Tibial artery (tissue), 4 donors: ENCODE measurements around the gene TMEM63B.

Experiments
- DNase-seq, 2 donors: peaks; one replicate each; pipeline ENCODE4 v3.0.0-alpha.2; 2019
- H3K27ac ChIP-seq, 2 donors: fragments of 200-600 bp; sonication (generic) in 1 of 2; 1 replicate in 1 of 2; 2 replicates in 1 of 2; pipeline ENCODE4 v1.5.1; 2018 to 2019; ENCODE audit warnings: mild to moderate bottlenecking in 1 of 2
- H3K27me3 ChIP-seq, 2 donors: fragments of 200-600 bp; sonication (generic) in 1 of 2; one replicate each; pipeline versions ENCODE4 v1.5.1 to v1.6.0; 2016 to 2019
- H3K36me3 ChIP-seq, 3 donors: fragments of 200-600 bp; sonication (generic) in 2 of 3; one replicate each; pipeline ENCODE4 v1.5.1; 2016 to 2019; ENCODE audit warnings: mild to moderate bottlenecking in 2 of 3
- H3K4me1 ChIP-seq, 4 donors: fragments of 200-600 bp; sonication (generic) in 2 of 4; 1 replicate in 3 of 4; 2 replicates in 1 of 4; pipeline ENCODE4 v1.5.1; 2016 to 2019
- H3K4me3 ChIP-seq, 2 donors: fragments of 200-600 bp; sonication (generic) in 1 of 2; 1 replicate in 1 of 2; 2 replicates in 1 of 2; pipeline ENCODE4 v1.5.1; 2018 to 2019; ENCODE audit warnings: mild to moderate bottlenecking in 2 of 2
- H3K9me3 ChIP-seq, 3 donors: fragments of 200-600 bp; sonication (generic) in 1 of 3; one replicate each; pipeline ENCODE4 v1.5.1; 2016 to 2019
- CTCF ChIP-seq, 2 experiments: fragments of 200-600 bp in 1 of 2; fragments of 450-650 bp in 1 of 2; IDR thresholded peaks; one replicate each; pipeline ENCODE4 v1.5.1; 2017 to 2019; ENCODE audit warnings: antibody characterized with exemption in 2 of 2, mild to moderate bottlenecking in 1 of 2, moderate library complexity in 1 of 2
- intact Hi-C: fragments of 100-400 bp; cut with DNase I; formaldehyde crosslinking; loops from one replicate; pipeline ENCODE4 v1.15.0; 2023; ENCODE audit warnings: low total_unique reads

TMEM63B gene

GRCh38 chr6:44176762-44177509, 49.6 kb downstream of the TMEM63B start:
- Histone ChIP-seq H3K4me1 (peaks cover 0 to 22% (median 11%) of the 10 kb centered on the region in 4 donors), H3K27me3 (no peaks in the 10 kb centered on the region), H3K4me3 (no peak overlapping the region), H3K36me3 (no peaks in the 10 kb centered on the region), H3K27ac (peak overlapping the region in 1 of 2 donors; percentile 72), H3K9me3 (no peaks in the 10 kb centered on the region)
- intact Hi-C loops, result no loop called here
- DNase-seq, result no peak
- no peak for TF ChIP-seq CTCF (IDR thresholded peaks at IDR 0.05)

GRCh38 chr6:44177691-44178423, 50.5 kb downstream of the TMEM63B start:
- no peak for TF ChIP-seq CTCF (IDR thresholded peaks at IDR 0.05)
- Histone ChIP-seq H3K27me3 (no peaks in the 10 kb centered on the region), H3K4me3 (no peak overlapping the region), H3K27ac (peak overlapping the region; percentile 54 to 72), H3K4me1 (peaks cover 0 to 21% (median 9%) of the 10 kb centered on the region in 4 donors), H3K36me3 (no peaks in the 10 kb centered on the region), H3K9me3 (no peaks in the 10 kb centered on the region)
- intact Hi-C loops, result no loop called here
- DNase-seq, result peak; percentile 87 to 93

- Histone ChIP-seq H3K4me3 (no peak overlapping the region), H3K4me1 (peaks cover 0 to 18% (median 8%) of the 10 kb centered on the region in 4 donors), H3K36me3 (no peaks in the 10 kb centered on the region), H3K27ac (peak overlapping the region; percentile 54 to 72), H3K9me3 (no peaks in the 10 kb centered on the region), H3K27me3 (no peaks in the 10 kb centered on the region)
- intact Hi-C loops, result no loop called here
- no peak for TF ChIP-seq CTCF (IDR thresholded peaks at IDR 0.05)
- DNase-seq, result no peak
Measured at GRCh38 chr6:44178424-44179071, 51.2 kb downstream of the TMEM63B start.

GRCh38 chr6:44179072-44179536, 51.8 kb downstream of the TMEM63B start:
- no peak for TF ChIP-seq CTCF (IDR thresholded peaks at IDR 0.05)
- H3K4me1 ChIP-seq, result peaks cover 0 to 18% (median 8%) of the 10 kb centered on the region in 4 donors
- H3K36me3 ChIP-seq, result no peaks in the 10 kb centered on the region
- H3K4me3 ChIP-seq, result no peak overlapping the region
- H3K27me3 ChIP-seq, result no peaks in the 10 kb centered on the region
- no peak for DNase-seq
- no peaks in the 10 kb centered on the region for H3K9me3 ChIP-seq
- intact Hi-C loops, result no loop called here
- H3K27ac ChIP-seq, result peak overlapping the region; percentile 5 to 72

GRCh38 chr6:44179648-44180047, 52.3 kb downstream of the TMEM63B start:
- no peak for DNase-seq
- Histone ChIP-seq H3K4me1 (peaks cover 0 to 18% (median 8%) of the 10 kb centered on the region in 4 donors), H3K4me3 (no peak overlapping the region), H3K36me3 (no peaks in the 10 kb centered on the region), H3K9me3 (no peaks in the 10 kb centered on the region), H3K27me3 (no peaks in the 10 kb centered on the region), H3K27ac (peak overlapping the region in 1 of 2 donors; percentile 72)
- TF ChIP-seq CTCF (IDR thresholded peaks at IDR 0.05), result no peak
- intact Hi-C loops, result no loop called here
